GM10266 (cell line): ENCODE measurements around the gene HMGCS1.

Experiments
- DNase-seq: peaks from one replicate; pipeline ENCODE4 v3.0.0; 2012; ENCODE audit errors: extremely low spot score
- CTCF ChIP-seq: IDR thresholded peaks from 2 replicates; pipeline ENCODE4 v1.5.1; 2012; ENCODE audit warnings: mild to moderate bottlenecking, low read depth; ENCODE audit not compliant: control insufficient read depth, insufficient read depth; ENCODE audit errors: missing control alignments

The HMGCS1 gene

DNA sequence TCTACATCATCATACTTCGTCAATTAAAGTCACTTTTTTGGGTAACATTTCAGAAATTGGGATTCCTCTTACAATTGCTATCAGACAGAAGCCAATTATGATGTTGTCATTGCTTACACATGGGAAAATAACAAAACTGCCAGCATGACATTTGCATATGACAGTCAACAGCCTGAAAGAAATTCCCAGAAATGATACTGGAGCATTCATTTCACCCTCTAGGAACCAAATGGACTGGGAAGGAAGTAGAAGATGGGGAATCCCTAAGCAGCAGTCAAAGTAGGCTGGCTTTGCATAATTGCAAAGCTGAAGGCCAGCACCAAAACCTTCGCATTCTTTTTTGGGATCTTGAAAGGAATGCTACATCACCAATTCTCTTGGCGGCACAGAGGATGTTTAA, 10.7 kb downstream of the HMGCS1 start:
- TF ChIP-seq CTCF, result no peak
- no peak for DNase-seq

GRCh38 chr5:43301653-43302091, 11.5 kb downstream of the HMGCS1 start:
- DNase-seq, result no peak
- no peak for TF ChIP-seq CTCF

DNA sequence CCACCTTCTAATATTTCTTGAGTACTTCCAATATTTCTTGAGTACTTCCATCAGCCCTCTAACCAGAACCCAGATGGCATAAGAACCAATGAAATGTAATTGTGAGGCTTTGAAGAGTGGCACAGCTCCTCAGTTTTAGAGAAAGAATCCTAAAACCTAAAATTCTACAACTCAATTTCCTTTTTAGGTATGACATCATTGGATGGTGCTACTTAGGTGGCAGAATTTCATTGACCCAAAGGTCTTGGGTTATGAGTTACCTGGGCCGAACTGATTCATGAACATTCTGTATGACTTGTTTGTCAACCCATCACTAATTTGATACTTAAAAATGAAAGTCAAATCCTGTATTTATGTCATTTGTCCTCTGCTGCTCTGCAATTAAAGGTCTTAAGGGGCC, 13.1 kb downstream of the HMGCS1 start:
- no peak for DNase-seq
- no peak for TF ChIP-seq CTCF

- no peak for TF ChIP-seq CTCF
- DNase-seq, result no peak
These were observed 14.8 kb downstream of the HMGCS1 start for GRCh38 chr5:43298443-43298842.

DNA sequence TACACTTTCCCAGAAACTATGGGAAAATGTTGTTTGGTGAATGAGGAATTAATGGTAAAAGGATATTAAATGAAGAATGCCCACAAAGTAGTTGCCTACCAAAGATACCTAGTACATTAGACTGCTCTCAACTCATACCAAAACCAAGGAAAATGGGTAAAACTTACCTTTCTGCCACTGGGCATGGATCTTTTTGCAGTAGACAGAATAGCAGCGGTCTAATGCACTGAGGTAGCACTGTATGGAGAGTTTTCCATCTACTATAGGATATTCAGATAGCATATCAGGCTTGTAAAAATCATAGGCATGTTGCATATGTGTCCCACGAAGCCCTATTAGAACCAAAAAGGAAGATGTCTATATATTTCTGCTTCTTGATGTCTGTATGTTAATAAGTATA, 16.4 kb downstream of the HMGCS1 start:
- no peak for DNase-seq
- no peak for TF ChIP-seq CTCF

DNA sequence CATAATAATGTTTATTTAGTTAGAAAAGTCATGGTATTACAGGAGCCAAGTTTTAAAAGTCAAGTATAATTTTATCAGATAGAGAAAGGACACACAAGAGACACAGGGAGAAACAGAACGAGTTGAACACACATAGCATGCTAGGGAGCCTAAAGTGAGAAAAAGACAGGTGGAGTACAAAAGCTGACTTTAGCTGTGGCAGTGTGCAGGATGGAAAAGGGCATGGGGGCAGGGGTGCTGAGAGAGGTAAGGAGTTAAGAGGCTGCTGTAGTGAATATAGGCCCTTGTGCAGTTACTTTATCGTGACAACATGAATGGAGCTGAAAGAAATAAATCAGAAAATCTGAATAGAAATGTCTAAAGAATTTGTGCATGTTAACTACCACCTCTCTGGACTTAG, 18.0 kb downstream of the HMGCS1 start:
- TF ChIP-seq CTCF, result no peak
- DNase-seq, result no peak

GRCh38 chr5:43294226-43294625, 19.0 kb downstream of the HMGCS1 start:
- no peak for TF ChIP-seq CTCF
- no peak for DNase-seq
